ENCODE data around the gene CNIH1. TPM values are rescaled to one million over a fixed set of nuclear protein-coding genes. Genes with fewer than 3 reads are reported as not detected.
"Not testable (repeated sequence)": the region's sequence is repeated elsewhere in the genome, so short reads cannot be mapped to it uniquely, and the experiment has no call there.

CNIH1 gene
- total and polyA plus RNA-seq, 4 donors = 65.7 to 137 (median 108) TPM

GRCh38 chr14:54395284-54395683 is 45.9 kb downstream of the CNIH1 start:
- WGBS (ENCODE audit: insufficient coverage) = 81% methylated on average over 3 of the region's 4 CpGs
- H3K4me1 ChIP-seq (ENCODE audit: control insufficient read depth, insufficient read depth, low read length) = peaks cover 16% of the 10 kb centered on the region
- H3K27ac ChIP-seq (ENCODE audit: low read depth, low read length) = no peak overlapping the region
- no peak for DNase-seq (ENCODE audit: low read depth in 4 of 6, low spot score in 6 of 6)
- no peaks in the 10 kb centered on the region for H3K36me3 ChIP-seq (ENCODE audit: control insufficient read depth, insufficient read depth, low read length)
- no peaks in the 10 kb centered on the region for H3K9me3 ChIP-seq (ENCODE audit: control insufficient read depth, insufficient read depth, low read length)
- H3K27me3 ChIP-seq (ENCODE audit: control insufficient read depth, insufficient read depth, low read length) = no peaks in the 10 kb centered on the region
- no peak overlapping the region for H3K4me3 ChIP-seq (ENCODE audit: low read depth, low read length)

DNA sequence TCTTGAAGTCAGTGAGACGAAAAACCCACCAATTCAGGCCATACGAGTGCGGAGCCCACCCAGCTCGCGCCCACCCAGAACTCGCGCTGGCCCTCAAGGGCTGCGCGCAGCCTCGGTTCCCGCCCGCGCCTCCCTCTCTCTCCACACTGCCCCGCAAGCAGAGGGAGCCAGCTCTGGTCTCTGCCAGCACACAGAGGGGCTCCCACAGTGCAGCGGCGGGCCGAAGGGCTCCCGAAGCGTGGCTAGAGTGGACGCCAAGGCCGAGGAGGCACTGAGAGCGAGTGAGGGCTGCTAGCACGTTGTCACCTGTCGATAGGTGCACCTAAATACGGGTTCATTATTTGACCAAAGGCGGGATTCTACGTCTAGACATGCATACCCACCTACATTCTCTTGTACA is 46.6 kb downstream of the CNIH1 start:
- Histone ChIP-seq H3K9me3 (ENCODE audit: control insufficient read depth, insufficient read depth, low read length) (no peaks in the 10 kb centered on the region), H3K4me1 (ENCODE audit: control insufficient read depth, insufficient read depth, low read length) (peaks cover 16% of the 10 kb centered on the region), H3K27me3 (ENCODE audit: control insufficient read depth, insufficient read depth, low read length) (no peaks in the 10 kb centered on the region), H3K4me3 (ENCODE audit: low read depth, low read length) (no peak overlapping the region), H3K36me3 (ENCODE audit: control insufficient read depth, insufficient read depth, low read length) (no peaks in the 10 kb centered on the region), H3K27ac (ENCODE audit: low read depth, low read length) (no peak overlapping the region)
- WGBS (ENCODE audit: insufficient coverage) = 97% methylated on average over 25 of the region's 27 CpGs
- no peak for DNase-seq (ENCODE audit: low read depth in 4 of 6, low spot score in 6 of 6)

DNA sequence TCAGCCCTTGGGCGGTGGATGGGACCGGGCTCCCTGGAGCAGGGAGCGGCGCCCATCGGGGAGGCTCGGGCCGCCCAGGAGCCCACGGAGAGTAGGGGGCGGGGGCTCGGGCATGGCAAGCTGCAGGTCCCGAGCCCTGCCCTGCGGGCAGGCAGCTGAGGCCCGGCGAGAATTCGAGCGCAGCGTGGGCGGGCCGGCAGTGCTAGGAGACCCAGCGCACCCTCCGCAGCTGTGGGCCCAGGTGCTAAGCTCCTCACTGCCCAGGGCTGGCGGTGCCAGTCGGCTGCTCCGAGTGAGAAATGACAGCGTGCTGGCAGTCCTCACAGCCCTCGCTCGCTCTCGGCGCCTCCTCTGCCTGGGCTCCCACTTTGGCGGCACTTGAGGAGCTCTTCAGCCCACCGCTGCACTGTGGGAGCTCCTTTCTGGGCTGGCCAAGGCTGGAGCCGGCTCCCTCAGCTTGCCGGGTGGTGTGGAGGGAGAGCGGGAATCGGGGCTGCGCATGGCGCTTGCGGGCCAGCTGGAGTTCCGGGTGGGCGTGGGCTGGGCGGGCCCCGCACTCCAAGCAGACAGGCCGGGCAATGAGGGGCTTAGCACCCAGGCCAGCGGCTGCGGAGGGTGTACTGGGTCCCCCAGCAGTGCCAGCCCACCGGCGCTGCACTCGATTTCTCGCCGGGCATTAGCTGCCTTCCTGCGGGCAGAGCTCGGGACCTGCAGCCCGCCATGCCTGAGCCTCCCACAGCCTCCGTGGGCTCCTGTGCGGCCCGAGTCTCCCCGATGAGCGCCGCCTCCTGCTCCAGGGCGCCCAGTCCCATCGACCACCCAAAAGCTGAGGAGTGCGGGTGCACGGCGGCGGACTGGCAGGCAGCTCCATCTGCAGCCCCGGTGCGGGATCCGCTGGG is 47.9 kb downstream of the CNIH1 start:
- not testable (repeated sequence) for H3K36me3 ChIP-seq (ENCODE audit: control insufficient read depth, insufficient read depth, low read length); H3K27me3 ChIP-seq (ENCODE audit: control insufficient read depth, insufficient read depth, low read length); H3K4me3 ChIP-seq (ENCODE audit: low read depth, low read length); H3K9me3 ChIP-seq (ENCODE audit: control insufficient read depth, insufficient read depth, low read length); H3K27ac ChIP-seq (ENCODE audit: low read depth, low read length); DNase-seq (ENCODE audit: low read depth in 4 of 6, low spot score in 6 of 6)
- peaks cover 16% of the 10 kb centered on the region for H3K4me1 ChIP-seq (ENCODE audit: control insufficient read depth, insufficient read depth, low read length)
- 94% methylated on average over 63 of the region's 68 CpGs for WGBS (ENCODE audit: insufficient coverage)

DNA sequence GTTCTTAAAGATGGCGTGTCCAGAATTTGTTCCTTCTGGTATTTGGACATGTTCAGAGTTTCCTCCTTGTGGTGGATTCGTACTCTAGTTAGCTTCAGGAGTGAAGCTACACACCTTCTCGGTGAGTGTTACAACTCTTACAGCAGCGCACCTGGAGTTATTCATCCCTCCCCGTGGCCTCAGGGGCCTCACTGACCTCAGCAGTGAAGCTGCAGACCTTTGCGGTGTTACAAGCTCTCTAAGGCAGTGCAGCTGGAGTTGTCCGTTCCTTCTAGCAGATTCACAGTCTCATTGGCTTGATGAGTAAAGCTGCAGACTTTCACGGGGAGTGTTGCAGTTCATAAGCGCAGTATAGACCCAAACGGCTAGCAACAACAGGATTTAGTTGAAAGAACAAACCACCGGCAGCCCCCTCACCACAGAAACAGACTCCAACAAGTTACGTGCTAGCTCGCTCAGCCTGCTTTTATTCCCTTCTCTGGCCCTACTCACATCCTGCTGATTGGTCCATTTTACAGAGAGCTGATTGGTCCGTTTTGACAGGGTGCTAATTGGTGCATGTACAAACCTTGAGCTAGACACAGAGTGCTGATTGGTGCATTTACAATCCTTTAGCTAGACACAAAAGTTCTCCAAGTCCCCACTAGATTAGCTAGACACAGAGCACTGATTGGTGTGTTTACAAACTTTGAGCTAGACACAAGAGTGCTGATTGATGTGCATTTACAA is 48.9 kb downstream of the CNIH1 start:
- no peaks in the 10 kb centered on the region for H3K9me3 ChIP-seq (ENCODE audit: control insufficient read depth, insufficient read depth, low read length)
- 92% methylated on average over 13 of the region's 14 CpGs for WGBS (ENCODE audit: insufficient coverage)

GRCh38 chr14:54387328-54387727 is 53.8 kb downstream of the CNIH1 start:
- Histone ChIP-seq H3K27me3 (ENCODE audit: control insufficient read depth, insufficient read depth, low read length) (no peaks in the 10 kb centered on the region), H3K36me3 (ENCODE audit: control insufficient read depth, insufficient read depth, low read length) (no peaks in the 10 kb centered on the region), H3K4me1 (ENCODE audit: control insufficient read depth, insufficient read depth, low read length) (no peaks in the 10 kb centered on the region), H3K27ac (ENCODE audit: low read depth, low read length) (no peak overlapping the region), H3K9me3 (ENCODE audit: control insufficient read depth, insufficient read depth, low read length) (no peaks in the 10 kb centered on the region), H3K4me3 (ENCODE audit: low read depth, low read length) (no peak overlapping the region)
- no peak for DNase-seq (ENCODE audit: low read depth in 4 of 6, low spot score in 6 of 6)
- 93% methylated on average over 4 of the region's 5 CpGs for WGBS (ENCODE audit: insufficient coverage)

More for the DNA sequence above, 48.9 kb downstream of the CNIH1 start:
- Histone ChIP-seq H3K27me3 (ENCODE audit: control insufficient read depth, insufficient read depth, low read length) (no peaks in the 10 kb centered on the region), H3K4me1 (ENCODE audit: control insufficient read depth, insufficient read depth, low read length) (peaks cover 8% of the 10 kb centered on the region), H3K36me3 (ENCODE audit: control insufficient read depth, insufficient read depth, low read length) (no peaks in the 10 kb centered on the region), H3K27ac (ENCODE audit: low read depth, low read length) (no peak overlapping the region), H3K4me3 (ENCODE audit: low read depth, low read length) (no peak overlapping the region)
- no peak for DNase-seq (ENCODE audit: low read depth in 4 of 6, low spot score in 6 of 6)

DNA sequence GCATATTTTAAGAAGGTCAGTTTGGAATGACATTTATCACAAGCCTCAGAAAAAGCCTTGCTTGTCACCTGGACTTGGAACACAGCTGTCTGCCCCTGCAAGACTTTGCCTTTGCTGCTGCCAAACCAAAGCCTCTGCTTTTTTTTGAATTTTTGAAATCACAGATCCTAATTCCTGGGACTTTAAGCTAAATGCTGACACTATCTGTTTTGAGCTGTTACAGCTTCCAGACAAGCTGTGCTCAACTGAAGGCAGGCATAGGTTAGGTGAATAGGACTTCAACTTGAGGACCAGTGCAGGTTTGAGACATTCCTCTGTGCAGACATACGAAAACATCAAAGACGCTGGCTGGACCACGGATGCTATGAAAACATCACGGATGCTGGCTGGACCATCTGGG is 55.6 kb downstream of the CNIH1 start:
- Histone ChIP-seq H3K4me3 (ENCODE audit: low read depth, low read length) (no peak overlapping the region), H3K4me1 (ENCODE audit: control insufficient read depth, insufficient read depth, low read length) (no peaks in the 10 kb centered on the region), H3K27me3 (ENCODE audit: control insufficient read depth, insufficient read depth, low read length) (no peaks in the 10 kb centered on the region), H3K27ac (ENCODE audit: low read depth, low read length) (no peak overlapping the region), H3K36me3 (ENCODE audit: control insufficient read depth, insufficient read depth, low read length) (no peaks in the 10 kb centered on the region), H3K9me3 (ENCODE audit: control insufficient read depth, insufficient read depth, low read length) (no peaks in the 10 kb centered on the region)
- DNase-seq (ENCODE audit: low read depth in 4 of 6, low spot score in 6 of 6) = no peak
- 80% methylated on average over 4 of the region's 4 CpGs for WGBS (ENCODE audit: insufficient coverage)

DNA sequence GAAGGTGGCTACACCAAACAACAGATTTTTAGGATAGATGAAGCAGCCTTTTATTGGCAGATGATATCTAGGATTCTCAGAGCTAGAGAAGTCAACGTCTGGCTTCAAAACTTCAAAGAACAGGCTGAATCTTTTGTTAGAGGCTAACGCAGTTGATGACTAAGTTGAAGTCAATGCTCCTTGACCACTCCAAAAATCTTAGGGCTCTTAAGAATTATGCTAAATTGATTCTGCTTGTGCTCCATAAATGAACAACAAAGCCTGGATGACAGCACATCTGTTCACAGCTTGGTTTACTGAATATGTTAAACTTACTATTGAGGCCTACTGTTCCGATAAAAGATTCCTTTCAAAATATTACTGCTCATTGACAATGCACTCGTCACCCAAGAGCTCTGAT is 57.3 kb downstream of the CNIH1 start:
- Histone ChIP-seq H3K9me3 (ENCODE audit: control insufficient read depth, insufficient read depth, low read length) (no peaks in the 10 kb centered on the region), H3K27me3 (ENCODE audit: control insufficient read depth, insufficient read depth, low read length) (no peaks in the 10 kb centered on the region), H3K4me1 (ENCODE audit: control insufficient read depth, insufficient read depth, low read length) (no peaks in the 10 kb centered on the region), H3K27ac (ENCODE audit: low read depth, low read length) (no peak overlapping the region), H3K4me3 (ENCODE audit: low read depth, low read length) (no peak overlapping the region), H3K36me3 (ENCODE audit: control insufficient read depth, insufficient read depth, low read length) (no peaks in the 10 kb centered on the region)
- WGBS (ENCODE audit: insufficient coverage) = 60% methylated on average over 1 of the region's 4 CpGs
- DNase-seq (ENCODE audit: low read depth in 4 of 6, low spot score in 6 of 6) = no peak

GRCh38 chr14:54381821-54382220 is 59.4 kb downstream of the CNIH1 start:
- Histone ChIP-seq H3K27me3 (ENCODE audit: control insufficient read depth, insufficient read depth, low read length) (no peaks in the 10 kb centered on the region), H3K36me3 (ENCODE audit: control insufficient read depth, insufficient read depth, low read length) (no peaks in the 10 kb centered on the region), H3K4me3 (ENCODE audit: low read depth, low read length) (no peak overlapping the region), H3K4me1 (ENCODE audit: control insufficient read depth, insufficient read depth, low read length) (no peaks in the 10 kb centered on the region), H3K9me3 (ENCODE audit: control insufficient read depth, insufficient read depth, low read length) (no peaks in the 10 kb centered on the region), H3K27ac (ENCODE audit: low read depth, low read length) (no peak overlapping the region)
- no peak for DNase-seq (ENCODE audit: low read depth in 4 of 6, low spot score in 6 of 6)

DNA sequence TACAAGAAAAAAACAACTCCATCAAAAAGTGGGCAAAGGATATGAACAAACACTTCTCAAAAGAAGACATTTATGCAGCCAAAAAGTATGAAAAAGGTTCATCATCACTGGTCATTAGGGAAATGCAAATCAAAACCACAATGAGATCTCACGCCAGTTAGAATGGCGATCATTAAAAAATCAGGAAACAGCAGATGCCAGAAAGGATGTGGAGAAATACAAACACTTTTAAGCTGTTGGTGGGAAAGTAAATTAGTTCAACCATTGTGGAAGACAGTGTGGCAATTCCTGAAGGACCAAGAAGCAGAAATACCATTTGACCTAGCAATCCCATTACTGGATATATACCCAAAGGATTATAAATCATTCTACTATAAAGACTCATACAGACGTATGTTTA is 60.6 kb downstream of the CNIH1 start:
- not testable (repeated sequence) for H3K27ac ChIP-seq (ENCODE audit: low read depth, low read length); H3K4me3 ChIP-seq (ENCODE audit: low read depth, low read length); H3K36me3 ChIP-seq (ENCODE audit: control insufficient read depth, insufficient read depth, low read length); H3K4me1 ChIP-seq (ENCODE audit: control insufficient read depth, insufficient read depth, low read length); H3K27me3 ChIP-seq (ENCODE audit: control insufficient read depth, insufficient read depth, low read length); DNase-seq (ENCODE audit: low read depth in 4 of 6, low spot score in 6 of 6); H3K9me3 ChIP-seq (ENCODE audit: control insufficient read depth, insufficient read depth, low read length)
- WGBS (ENCODE audit: insufficient coverage) = 67% methylated on average over 1 of the region's 3 CpGs

GRCh38 chr14:54378893-54379292 is 62.3 kb downstream of the CNIH1 start:
- H3K9me3 ChIP-seq (ENCODE audit: control insufficient read depth, insufficient read depth, low read length); DNase-seq (ENCODE audit: low read depth in 4 of 6, low spot score in 6 of 6); H3K4me3 ChIP-seq (ENCODE audit: low read depth, low read length); H3K27ac ChIP-seq (ENCODE audit: low read depth, low read length); H3K4me1 ChIP-seq (ENCODE audit: control insufficient read depth, insufficient read depth, low read length); H3K27me3 ChIP-seq (ENCODE audit: control insufficient read depth, insufficient read depth, low read length); H3K36me3 ChIP-seq (ENCODE audit: control insufficient read depth, insufficient read depth, low read length): not testable (repeated sequence)
- 85% methylated on average over 2 of the region's 5 CpGs for WGBS (ENCODE audit: insufficient coverage)

All from spinal cord (tissue), 10 donors.